ENCODE measurements around the gene KIF5C.

DNA sequence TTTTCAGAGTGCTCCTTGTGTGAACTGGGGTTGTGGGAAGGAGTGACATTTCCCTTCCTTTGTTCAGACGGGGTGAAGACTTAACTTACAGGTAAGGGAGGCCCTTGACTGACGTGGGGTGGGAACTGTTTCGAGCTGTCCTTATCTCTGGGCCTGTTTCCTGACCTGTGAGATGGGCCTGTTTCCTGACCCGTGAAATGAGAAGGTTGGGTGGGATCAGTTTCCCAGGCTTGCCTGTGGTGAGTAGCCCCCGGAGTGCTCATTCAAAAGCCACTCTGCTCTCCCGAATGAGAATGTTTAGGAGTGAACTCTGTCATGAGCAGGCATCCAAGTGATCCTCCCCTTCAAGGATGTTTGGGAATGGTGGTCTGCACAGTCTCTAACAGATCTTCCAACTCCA lies 159.4 kb downstream of the KIF5C start:
- TF ChIP-seq, protein P1, sequence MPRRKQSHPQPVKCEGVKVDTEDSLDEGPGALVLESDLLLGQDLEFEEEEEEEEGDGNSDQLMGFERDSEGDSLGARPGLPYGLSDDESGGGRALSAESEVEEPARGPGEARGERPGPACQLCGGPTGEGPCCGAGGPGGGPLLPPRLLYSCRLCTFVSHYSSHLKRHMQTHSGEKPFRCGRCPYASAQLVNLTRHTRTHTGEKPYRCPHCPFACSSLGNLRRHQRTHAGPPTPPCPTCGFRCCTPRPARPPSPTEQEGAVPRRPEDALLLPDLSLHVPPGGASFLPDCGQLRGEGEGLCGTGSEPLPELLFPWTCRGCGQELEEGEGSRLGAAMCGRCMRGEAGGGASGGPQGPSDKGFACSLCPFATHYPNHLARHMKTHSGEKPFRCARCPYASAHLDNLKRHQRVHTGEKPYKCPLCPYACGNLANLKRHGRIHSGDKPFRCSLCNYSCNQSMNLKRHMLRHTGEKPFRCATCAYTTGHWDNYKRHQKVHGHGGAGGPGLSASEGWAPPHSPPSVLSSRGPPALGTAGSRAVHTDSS (tag by site-specific recombination; IDR thresholded peaks at IDR 0.05), result no peak
- TF ChIP-seq, protein P2, sequence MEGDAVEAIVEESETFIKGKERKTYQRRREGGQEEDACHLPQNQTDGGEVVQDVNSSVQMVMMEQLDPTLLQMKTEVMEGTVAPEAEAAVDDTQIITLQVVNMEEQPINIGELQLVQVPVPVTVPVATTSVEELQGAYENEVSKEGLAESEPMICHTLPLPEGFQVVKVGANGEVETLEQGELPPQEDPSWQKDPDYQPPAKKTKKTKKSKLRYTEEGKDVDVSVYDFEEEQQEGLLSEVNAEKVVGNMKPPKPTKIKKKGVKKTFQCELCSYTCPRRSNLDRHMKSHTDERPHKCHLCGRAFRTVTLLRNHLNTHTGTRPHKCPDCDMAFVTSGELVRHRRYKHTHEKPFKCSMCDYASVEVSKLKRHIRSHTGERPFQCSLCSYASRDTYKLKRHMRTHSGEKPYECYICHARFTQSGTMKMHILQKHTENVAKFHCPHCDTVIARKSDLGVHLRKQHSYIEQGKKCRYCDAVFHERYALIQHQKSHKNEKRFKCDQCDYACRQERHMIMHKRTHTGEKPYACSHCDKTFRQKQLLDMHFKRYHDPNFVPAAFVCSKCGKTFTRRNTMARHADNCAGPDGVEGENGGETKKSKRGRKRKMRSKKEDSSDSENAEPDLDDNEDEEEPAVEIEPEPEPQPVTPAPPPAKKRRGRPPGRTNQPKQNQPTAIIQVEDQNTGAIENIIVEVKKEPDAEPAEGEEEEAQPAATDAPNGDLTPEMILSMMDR (tag by site-specific recombination; IDR thresholded peaks at IDR 0.05), result no peak
- TF ChIP-seq KLF9 (tag by site-specific recombination; IDR thresholded peaks at IDR 0.05; ENCODE audit: low read depth), result no peak
- TF ChIP-seq ZNF121 (tag by site-specific recombination; IDR thresholded peaks at IDR 0.05), result no peak
- TF ChIP-seq ZNF211 (tag by site-specific recombination; IDR thresholded peaks at IDR 0.05; ENCODE audit: low read depth), result no peak
- no peak for TF ChIP-seq ZBTB7A (tag by site-specific recombination; IDR thresholded peaks at IDR 0.05; ENCODE audit: low read depth)
- no peak for TF ChIP-seq IKZF3 (tag by site-specific recombination; IDR thresholded peaks at IDR 0.05)
- no peak for TF ChIP-seq ZEB2 (tag by site-specific recombination; IDR thresholded peaks at IDR 0.05)
